DMS53 treated with DMSO at 0.1 percent for 48 hours (cell line): ENCODE data around the gene DYRK1B.
"Not testable (repeated sequence)": the region's sequence is repeated elsewhere in the genome, so short reads cannot be mapped to it uniquely, and the experiment has no call there.

Experiments used
- DNase-seq: peaks from one replicate; lab custom pipeline; 2025; ENCODE audit not compliant: unreplicated experiment; lab: John Stamatoyannopoulos, UW

Gene DYRK1B

GRCh38 chr19:39833464-39834286, at the start of gene DYRK1B:
DYRK1B (minus strand) TSS chr19:39834162; CDS start chr19:39831867, 2,295 bp downstream.
- peak; percentile 98 for DNase-seq

GRCh38 chr19:39882645-39883044, 48.7 kb upstream of the DYRK1B start:
- not testable (repeated sequence) for DNase-seq

- DNase-seq: peak; percentile 42
Observed at GRCh38 chr19:39881495-39882110, 47.6 kb upstream of the DYRK1B start.

GRCh38 chr19:39880241-39880640, 46.3 kb upstream of the DYRK1B start:
- not testable (repeated sequence) for DNase-seq

GRCh38 chr19:39879796-39880195, 45.8 kb upstream of the DYRK1B start:
- not testable (repeated sequence) for DNase-seq

GRCh38 chr19:39878866-39879265, 44.9 kb upstream of the DYRK1B start:
- not testable (repeated sequence) for DNase-seq

- no peak for DNase-seq
Observed at GRCh38 chr19:39878398-39878797, 44.4 kb upstream of the DYRK1B start.

- not testable (repeated sequence) for DNase-seq
Observed at GRCh38 chr19:39877982-39878381, 44.0 kb upstream of the DYRK1B start.

GRCh38 chr19:39877488-39877887, 43.5 kb upstream of the DYRK1B start:
- not testable (repeated sequence) for DNase-seq

- DNase-seq: not testable (repeated sequence)
Observed at GRCh38 chr19:39876486-39876885, 42.5 kb upstream of the DYRK1B start.

GRCh38 chr19:39875401-39875864, 41.5 kb upstream of the DYRK1B start:
- not testable (repeated sequence) for DNase-seq

- DNase-seq: no peak
Observed at GRCh38 chr19:39874404-39874803, 40.4 kb upstream of the DYRK1B start.

- DNase-seq: no peak
Observed at GRCh38 chr19:39873385-39873784, 39.4 kb upstream of the DYRK1B start.

GRCh38 chr19:39871886-39872866, 38.2 kb upstream of the DYRK1B start:
- no peak for DNase-seq

- no peak for DNase-seq
Observed at GRCh38 chr19:39871362-39871761, 37.4 kb upstream of the DYRK1B start.

- peak; percentile 40 for DNase-seq
Observed at GRCh38 chr19:39870171-39870971, 36.4 kb upstream of the DYRK1B start.

- no peak for DNase-seq
Observed at GRCh38 chr19:39867952-39868351, 34.0 kb upstream of the DYRK1B start.

- DNase-seq: no peak
Observed at GRCh38 chr19:39867133-39867532, 33.2 kb upstream of the DYRK1B start.

- no peak for DNase-seq
Observed at GRCh38 chr19:39865953-39866352, 32.0 kb upstream of the DYRK1B start.

GRCh38 chr19:39865186-39865585, 31.2 kb upstream of the DYRK1B start:
- DNase-seq: no peak
